GM12873 (cell line): Measurements from ENCODE around the gene HEPHL1.

Experiments used
- CTCF ChIP-seq: IDR thresholded peaks from 2 replicates; pipeline ENCODE4 v1.5.1; 2012; ENCODE audit warnings: low read depth, mild to moderate bottlenecking, moderate library complexity, low read length, control low read depth; ENCODE audit not compliant: insufficient read depth; ENCODE audit errors: missing control alignments

HEPHL1 gene

GRCh38 chr11:94145916-94146315 is 124.8 kb downstream of the HEPHL1 start:
- no peak for TF ChIP-seq CTCF

- TF ChIP-seq CTCF = no peak
Measured at GRCh38 chr11:94147433-94147845, 126.3 kb downstream of the HEPHL1 start.

- no peak for TF ChIP-seq CTCF
Measured at GRCh38 chr11:94148189-94148588, 127.0 kb downstream of the HEPHL1 start.

GRCh38 chr11:94149431-94150017 is 128.4 kb downstream of the HEPHL1 start:
- no peak for TF ChIP-seq CTCF

- no peak for TF ChIP-seq CTCF
Measured at GRCh38 chr11:94150056-94150455, 128.9 kb downstream of the HEPHL1 start.

- TF ChIP-seq CTCF = no peak
Measured at GRCh38 chr11:94150704-94151685, 129.8 kb downstream of the HEPHL1 start.

GRCh38 chr11:94151903-94152677 is 130.9 kb downstream of the HEPHL1 start:
- no peak for TF ChIP-seq CTCF
